ENCODE results near the gene EYA2.

DNA sequence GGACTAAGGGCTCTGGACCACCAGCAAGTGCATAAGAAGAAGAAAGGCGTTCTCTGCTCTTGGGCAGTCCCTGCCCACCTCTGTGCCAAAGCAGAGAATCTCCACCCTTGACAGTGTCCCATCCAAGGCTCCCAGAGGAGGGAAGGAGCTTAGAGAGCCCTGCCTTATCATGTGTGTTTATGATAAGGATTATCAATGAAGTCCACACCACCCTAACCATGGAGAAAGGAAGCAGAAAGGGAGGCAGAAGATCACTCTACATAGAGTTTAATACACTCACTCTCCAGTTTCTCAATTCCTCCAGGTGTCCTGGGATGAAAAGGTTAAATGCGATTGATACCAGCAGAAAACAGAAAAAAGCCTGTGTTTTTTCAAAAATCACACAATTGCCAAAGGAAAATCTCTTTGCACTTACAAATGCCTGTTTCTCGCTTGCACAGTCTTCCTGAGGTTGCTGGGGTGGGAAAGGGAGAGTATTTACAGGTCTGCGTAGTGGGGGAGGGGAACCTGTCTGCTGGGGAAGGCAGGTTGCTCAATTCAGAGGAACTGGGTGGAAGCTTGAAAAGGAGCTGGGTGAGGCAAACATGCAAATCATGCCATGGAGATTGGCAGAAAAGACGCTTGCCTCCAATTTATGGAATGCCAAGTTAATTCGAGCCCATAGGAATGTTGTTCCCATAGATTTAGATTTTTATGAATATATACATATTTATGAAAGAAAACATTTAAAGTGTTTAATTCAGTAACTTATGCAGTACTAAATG is 104.0 kb downstream of the EYA2 start:
- TF ChIP-seq PATZ1 (CRISPR knock-in tag; IDR thresholded peaks at IDR 0.05; ENCODE audit: borderline replicate concordance) (no peak), ARNTL (CRISPR knock-in tag; IDR thresholded peaks at IDR 0.05; ENCODE audit: borderline replicate concordance, low read depth) (no peak), TOX (CRISPR knock-in tag; IDR thresholded peaks at IDR 0.05; ENCODE audit: borderline replicate concordance) (no peak), SNAI2 (CRISPR knock-in tag; IDR thresholded peaks at IDR 0.05) (no peak), OSR1 (CRISPR knock-in tag; IDR thresholded peaks at IDR 0.05) (no peak), BACH2 (CRISPR knock-in tag; IDR thresholded peaks at IDR 0.05; ENCODE audit: borderline replicate concordance) (no peak)

Measured in SK-N-SH treated with all-trans-retinoic acid at 6 μM for 48 hours (cell line).